GM21825 (cell line): ENCODE measurements around the gene GPD2.
"Not testable (repeated sequence)": the region's sequence is repeated elsewhere in the genome, so short reads cannot be mapped to it uniquely, and the experiment has no call there.

Experiments used
- ATAC-seq: cut with Tn5 transposase; IDR thresholded peaks from one replicate; pipeline ENCODE4 v1.9.1; 2021; ENCODE audit warnings: mild to moderate bottlenecking, moderate library complexity; ENCODE audit not compliant: unreplicated experiment

GPD2 gene

DNA sequence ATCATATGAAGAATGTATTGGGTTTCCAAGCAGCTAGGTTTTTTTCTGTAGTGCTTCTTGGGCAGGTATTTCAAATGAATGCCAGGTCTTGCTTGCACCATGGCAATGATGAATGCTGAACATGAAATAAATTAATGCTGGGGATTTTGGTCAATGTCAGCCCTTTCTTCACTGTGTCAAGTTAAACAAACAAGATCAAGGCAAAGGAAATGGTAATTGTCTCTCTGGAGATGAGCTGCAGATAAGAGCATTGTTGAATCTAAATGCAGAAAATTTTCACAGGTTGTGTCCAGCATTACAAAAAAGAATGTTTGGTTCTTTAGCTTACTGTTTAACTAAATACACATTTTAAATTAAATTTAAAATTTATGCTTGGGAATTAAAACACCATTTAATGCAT lies 144.3 kb downstream of the GPD2 start:
- ATAC-seq: no peak

DNA sequence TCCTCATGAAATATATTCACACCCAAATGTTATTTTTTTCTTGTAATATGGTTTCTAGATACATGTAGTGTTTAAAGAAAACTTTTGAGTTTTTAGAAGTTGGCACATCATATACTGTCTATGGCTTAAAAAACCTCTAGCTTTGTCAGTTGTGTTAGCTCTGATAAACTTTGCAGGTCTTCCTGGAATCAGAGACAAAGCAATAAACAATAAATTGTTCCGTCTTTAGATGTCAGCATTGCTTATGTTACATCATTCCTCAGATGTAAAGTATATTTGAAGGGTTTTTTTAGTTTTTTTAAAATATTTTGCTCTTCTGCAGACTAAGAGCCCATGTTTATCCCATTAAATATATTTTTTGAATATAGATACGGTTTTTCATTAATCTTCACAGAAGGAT lies 145.1 kb downstream of the GPD2 start:
- no peak for ATAC-seq

DNA sequence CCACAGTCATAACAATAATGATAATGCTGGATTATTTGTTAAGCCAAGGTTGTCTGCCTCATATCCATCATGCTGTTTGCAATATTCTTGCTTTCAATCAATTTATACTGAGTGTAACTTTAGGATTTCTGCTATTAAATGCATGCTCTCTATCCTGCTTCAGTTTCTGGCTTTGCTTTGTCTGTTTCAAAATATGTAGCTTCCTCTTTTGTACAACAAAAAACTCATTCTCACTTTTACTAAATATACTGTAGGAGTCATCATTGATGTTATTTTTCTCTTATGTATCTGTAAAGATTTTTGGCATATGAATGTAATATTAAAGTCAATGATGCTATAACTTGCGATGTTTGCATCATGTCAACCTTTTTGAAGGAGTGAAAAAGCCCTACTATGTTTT lies 149.3 kb downstream of the GPD2 start:
- ATAC-seq: no peak

DNA sequence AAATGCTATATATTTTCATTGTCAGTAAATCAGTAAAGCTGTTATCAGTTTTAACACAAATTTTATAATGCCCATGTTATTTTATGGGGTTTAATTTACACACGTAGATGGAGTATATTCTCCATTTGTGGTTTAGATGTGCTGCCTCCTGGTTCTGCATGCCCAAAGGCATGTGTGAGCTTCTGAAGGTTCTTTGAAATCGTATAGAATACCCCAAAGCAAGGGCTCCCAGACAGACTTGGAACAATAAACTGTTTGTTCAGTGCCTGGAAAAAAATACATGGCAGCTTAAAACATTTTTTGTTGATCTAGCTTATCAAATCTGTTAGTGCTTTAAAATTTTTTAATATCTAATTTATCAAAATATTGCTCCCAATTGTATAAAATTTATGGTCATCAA lies 150.4 kb downstream of the GPD2 start:
- no peak for ATAC-seq

DNA sequence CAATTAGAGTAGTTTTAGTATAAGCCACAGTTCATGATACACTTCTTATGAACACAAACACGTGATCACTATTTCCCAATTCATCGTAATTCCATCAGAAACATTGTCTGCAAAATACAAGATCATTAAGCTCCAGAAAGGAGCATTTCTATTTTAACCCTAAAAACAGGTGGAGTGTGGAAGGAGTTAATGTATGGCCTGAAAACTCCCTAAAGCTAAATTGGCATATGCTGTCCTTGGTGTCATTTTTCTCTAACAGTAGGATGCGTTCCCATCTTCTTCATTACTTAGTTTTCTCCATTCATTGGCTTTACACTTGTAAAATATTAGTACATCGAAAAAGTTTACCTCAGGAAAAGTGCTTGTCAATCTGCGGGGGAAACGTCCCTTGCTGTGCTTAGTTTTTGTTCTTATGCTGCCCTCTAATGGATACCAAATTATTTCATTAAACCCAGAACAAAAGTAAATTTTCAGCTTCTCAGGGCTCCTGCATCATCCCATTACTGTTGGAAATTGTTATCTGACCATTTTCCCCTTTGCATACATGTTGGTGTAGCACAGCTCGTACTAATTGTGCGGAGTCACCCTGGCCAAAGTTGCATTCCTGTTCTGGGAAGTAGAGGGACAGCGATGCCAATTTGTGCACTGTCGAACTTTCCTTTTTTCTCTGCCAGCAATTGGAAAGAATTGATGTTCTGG lies 153.4 kb downstream of the GPD2 start:
- no peak for ATAC-seq

DNA sequence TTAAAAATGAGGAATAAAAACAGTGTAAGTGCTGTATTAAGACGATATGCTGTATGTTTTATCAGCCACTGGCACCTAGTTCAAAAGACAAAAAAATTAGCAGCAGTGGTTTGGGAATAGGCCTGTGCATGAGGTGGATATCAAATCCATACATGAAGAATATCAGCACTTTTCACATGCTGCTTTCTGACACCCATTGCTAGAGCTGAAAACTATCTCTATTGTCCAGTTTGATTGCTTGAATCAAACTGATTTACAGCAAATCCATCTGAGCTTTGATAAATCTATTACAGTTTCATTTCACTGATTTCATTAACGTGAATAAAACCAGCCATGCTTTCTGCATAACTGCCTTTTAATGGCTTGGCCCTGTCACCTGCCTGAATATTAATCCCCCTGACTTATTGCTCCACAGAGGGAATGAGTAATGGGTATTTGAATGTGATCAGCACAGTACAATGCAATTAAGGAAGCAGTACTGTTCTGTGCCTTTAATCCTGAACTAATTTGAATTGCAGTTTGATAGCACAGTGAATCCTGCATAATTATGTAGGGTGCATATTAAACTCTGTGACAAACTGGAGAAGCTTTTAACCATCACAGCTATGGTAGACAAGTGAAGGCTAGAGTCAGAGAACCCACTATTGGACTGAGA lies 154.0 kb downstream of the GPD2 start:
- ATAC-seq: no peak

DNA sequence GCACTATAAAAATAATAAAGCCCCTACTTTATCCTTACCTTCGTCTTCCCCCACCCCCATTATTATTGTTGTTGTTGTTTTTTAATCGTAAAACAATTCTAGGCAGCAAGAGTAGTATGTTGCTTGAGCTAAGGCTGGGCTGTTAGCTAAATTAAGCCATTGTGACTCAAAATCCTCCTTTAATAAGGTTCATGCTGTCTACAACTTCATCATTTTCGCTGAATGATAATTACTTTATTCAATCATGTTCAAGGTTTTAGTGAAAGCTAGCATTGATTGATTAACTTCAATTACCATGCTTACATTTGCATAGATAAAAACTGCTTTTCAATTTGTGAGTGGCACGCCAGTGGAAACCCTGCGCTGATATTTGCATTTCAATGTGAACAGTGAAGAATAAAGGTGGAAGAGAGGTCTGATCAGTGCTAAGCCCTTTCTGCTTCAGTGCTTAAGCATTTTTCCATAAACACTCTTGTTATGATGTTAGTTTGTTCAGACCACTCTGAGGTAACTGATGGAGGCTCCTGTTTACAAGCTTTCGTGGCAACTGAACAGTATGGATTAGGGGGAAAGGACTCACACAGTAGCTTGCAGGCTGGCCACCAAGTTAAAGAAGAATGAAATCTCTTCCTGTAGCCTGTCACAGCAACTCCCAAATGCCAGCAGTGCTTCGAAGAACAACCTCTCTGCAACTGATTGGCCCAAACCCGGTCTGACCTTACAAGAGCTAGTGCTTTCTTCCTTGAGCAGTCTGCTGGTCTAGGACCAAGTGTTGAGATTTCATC lies 156.8 kb downstream of the GPD2 start:
- no peak for ATAC-seq

DNA sequence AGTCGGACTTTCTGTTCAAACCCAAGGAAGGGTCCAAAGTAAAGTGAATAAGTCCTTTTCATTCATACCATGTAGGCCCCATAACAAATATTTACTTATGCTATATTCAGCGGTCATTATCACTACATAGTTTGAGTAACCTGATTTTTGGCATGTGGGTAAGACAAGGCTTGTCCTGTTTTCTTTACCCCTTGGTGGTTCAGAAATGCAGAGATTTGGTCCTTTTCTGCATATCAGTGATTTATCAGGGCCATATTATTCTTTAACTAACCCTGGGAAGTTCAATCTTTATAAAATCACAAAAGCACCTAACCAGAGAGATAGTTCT lies 157.4 kb downstream of the GPD2 start:
- ATAC-seq: no peak

DNA sequence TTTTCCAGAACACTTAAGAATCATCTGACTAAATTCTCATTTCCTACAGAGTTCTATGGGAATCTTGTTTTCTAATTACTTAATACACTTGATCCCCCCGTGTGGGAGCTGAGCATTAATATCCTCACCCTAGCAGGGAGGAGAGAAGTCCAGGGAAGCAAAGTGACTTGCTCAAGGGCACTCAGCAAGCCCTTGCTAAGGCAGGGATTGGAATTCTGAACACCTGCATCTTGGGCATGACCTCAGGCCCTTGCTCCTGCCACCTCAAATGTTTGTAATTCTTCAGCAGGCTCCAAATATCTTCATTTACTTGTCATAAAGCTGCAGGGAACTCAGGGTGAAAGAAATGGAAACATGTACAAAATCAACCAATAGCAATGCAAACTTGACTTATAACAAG lies 162.4 kb downstream of the GPD2 start:
- ATAC-seq: no peak

DNA sequence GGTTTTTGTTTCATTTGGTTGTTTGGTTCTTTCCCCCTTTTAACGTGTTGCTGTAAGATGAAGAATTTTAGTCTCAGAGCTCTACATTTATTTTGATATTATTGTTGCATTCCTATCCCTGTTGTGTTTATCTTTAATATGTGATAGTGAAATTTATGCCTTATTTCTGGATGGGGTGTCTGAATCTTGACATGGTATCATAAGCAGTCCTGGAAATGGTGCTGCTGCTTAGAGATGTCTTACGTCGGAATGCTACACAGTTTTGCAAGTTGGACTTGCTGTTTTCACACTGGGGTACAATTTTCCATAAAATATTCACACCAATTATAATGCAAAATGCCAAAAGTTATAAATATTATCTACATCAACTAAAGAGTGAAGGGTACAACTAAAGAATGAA lies 164.0 kb downstream of the GPD2 start:
- ATAC-seq: no peak

DNA sequence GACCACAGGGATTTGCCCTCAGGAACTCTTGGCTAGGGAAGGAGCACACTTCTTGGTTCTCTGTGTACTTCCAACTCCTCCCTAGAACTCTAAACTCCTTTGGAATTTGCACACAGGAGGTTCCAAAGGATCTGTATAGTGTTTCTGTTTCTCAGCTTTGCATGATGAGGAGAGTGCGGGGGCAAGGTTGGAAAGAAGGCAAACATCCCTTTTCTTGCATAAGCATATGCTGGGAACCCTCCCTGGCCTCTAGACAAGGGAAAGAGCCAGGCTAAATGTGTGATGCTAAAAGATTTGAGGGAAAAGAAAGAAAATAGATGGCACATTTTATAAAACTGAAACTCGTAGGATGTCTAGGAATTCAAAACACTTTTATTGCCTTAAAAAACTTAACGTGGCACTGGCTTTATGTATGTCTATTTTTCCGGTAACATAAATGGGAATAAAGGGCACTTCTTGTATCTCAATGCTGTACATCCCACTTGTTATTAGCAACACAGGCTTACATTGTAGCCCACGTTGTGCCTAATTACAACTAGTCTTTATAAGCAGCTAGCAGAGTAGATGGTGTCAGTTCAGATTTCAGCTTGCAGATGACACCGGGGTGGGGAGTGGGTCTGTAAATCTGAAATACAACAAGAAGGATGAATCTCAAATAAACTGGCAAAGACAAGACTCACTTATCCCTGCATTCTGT lies 165.8 kb downstream of the GPD2 start:
- no peak for ATAC-seq

DNA sequence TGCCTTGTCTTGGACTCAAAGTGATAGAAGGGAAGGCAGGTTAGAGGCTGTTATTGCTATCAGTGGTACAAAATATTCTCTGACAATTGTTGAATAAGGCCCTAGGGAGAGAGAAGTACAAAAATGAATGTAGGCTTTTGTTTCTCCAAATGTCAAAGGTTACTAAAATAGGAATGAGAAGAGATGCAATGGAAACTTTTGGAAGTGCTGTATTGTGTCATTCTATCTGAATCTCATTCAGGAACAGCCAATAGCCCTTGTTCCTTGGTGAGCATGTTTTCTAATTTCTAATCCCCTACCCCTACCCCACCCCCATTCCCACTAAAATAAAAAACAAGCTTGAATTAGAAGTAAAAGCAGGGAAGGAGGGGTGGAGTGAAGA lies 166.4 kb downstream of the GPD2 start:
- ATAC-seq: no peak

DNA sequence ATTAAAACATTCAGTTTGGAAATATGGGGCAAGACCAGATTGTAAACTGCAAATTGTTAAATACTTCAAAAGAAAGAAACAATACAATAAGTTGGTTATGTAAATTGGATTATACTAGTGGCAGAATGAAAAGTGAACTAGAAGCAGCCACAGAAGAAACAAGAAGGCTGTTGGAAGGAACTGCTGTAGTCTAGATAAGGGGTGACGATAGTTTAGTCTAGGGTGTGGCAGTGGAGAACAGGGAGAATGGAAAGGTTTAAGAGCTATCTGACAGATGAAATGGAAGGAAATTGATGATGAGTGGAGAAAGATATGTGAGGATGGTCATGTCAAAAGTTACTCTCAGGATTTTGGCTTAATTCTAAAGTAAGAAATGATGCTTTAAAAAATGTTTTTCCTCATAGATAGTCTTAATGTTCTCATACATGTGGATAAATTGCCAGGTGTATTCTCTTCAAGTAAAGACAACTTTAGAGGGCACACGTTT lies 179.7 kb downstream of the GPD2 start:
- ATAC-seq: no peak

DNA sequence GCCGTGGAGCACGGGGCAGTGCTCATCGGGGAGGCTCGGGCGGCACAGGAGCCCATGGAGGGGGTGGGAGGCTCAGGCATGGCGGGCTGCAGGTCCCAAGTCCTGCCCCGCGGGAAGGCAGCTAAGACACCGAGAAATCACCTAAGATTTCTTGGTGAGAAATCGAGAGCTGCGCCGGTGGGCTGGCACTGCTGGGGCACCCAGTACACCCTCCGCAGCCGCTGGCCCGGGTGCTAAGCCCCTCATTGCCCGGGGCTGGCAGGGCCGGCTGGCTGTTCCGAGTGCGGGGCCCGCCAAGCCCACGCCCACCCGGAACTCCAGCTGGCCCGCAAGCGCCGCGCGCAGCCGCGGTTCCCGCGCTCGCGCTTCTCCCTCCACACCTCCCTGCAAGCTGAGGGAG lies 181.9 kb downstream of the GPD2 start:
- ATAC-seq: not testable (repeated sequence)

DNA sequence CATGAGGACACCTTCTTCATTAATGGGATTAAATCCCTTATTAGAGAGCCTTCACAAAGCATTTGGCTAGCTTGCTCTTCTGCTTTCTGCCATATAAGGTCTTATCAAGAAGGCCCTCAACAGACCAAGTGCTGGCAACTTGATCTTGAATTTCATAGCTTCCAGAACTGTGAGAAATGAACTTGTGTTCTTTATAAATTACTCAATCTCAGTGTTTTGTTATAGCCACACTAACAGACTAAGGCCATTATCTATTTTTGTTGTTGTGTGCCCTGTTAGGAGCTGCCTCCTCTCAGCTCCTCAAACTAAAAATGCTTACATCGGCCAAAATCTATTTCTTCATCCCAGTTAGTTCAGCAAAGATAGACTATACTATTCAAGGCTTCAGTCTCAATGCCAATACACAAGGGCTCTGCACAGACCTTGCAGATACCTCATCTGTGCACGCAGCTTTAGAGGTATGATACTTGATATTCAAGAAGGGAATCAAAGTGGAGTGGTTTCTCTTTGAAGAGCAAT lies 182.9 kb downstream of the GPD2 start:
- no peak for ATAC-seq

DNA sequence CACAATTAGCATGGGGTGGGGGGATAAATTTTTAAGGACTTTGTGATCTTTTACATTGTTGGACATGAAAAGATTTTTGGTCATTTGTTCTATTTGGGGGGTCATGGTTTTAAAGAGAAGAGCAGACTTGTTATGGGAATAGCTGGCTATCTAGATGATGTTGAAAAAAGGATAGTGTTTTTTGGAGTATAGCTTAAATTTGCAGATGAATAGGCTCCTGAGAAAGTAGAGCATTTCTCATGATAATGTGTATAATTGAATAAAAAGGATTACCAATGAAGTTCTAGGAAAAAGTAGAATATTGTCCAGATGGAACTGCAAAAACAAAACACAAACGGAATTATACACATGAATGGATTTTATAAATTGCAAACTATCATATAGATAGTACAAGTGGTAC lies 186.3 kb downstream of the GPD2 start:
- no peak for ATAC-seq

DNA sequence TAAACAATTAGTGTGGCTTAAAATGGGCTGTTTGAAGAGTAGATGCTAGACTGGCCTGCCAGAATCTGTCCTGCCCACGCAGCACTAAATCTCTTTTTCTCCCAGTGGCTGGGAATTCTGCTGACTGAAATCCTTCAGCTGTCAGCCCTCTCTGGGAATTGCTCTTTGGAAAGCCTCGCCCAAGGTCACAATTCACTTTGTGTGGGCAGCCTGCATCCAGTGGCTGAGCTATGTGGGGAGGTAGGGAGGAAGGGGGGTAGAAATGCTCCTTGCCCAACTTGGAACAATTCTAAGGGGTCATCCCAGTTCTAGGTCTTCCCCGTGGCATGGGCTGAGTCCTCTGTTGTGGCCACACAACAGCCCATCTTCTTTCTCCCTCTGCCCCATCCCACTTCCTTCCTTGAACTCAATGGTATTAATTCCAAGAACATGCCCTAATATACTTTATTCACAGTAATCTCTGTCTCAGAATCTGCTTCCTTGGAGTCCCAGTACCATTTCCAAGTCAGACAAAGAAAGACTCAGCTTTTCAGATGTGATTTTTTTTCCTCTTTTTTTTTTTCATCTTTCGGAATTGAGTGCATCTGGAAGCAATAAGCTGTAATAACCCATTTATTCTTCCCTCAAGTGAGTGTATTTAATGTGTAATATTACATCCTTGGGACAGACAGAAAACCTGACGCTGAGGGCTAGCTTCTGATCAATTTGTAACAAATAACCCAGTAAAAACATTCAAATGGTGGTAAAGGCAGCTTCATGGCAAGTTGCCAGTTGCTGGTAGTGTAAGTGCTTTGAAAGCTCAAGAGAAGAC lies 189.4 kb downstream of the GPD2 start:
- ATAC-seq: no peak

DNA sequence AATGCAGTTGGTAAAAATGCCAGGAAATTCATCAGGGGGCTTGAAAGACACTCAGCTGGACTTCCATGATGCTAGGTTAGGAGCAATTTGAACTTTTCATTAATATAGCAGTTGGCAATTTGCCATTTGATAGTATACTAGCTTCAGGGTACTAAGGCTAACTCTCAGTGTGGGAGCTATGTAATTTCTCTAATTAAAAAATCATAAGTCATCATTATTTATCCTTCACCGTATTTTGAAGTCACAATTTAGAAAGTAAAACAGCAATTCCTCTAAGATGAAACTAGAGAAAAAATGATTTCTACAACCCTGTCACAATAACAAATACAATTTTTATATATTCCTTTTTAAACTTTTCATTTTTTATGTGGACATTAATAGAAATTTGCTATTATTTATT lies 190.8 kb downstream of the GPD2 start:
- no peak for ATAC-seq

DNA sequence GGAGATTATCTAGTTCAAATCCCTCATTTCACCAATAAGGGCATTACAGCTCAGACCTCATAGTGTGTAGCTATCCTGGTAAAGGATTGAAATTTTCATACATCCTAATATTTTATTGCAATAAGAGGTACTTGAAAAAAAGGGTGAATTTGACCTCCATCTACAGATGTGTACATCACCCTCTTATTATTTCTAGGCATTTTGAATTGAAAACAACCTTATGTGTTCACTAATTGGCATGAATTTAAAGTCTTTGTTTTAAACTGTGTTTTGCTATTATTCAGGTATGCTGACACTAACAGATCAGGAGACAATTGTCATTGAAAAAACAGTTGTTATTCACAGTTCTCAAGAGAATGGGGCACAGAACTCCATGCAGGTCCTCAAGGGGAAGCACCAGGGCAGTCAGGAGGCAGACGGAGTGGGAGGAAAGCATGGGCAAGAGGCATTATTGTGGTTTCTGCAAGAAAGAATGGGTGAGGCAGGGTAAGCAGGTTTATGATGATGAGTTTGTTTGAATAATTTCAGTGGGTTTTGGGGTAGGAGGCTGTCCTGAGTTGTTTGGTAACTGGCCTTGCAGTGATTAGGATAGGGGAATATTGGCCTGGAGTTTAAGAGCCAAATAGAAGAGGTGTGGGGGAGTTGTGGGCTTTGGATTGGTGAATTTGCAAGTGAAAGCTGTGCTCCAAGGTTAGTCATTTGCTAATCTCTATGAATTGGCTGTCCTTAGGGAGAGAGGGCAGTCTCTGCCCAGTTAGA lies 194.6 kb downstream of the GPD2 start:
- no peak for ATAC-seq

DNA sequence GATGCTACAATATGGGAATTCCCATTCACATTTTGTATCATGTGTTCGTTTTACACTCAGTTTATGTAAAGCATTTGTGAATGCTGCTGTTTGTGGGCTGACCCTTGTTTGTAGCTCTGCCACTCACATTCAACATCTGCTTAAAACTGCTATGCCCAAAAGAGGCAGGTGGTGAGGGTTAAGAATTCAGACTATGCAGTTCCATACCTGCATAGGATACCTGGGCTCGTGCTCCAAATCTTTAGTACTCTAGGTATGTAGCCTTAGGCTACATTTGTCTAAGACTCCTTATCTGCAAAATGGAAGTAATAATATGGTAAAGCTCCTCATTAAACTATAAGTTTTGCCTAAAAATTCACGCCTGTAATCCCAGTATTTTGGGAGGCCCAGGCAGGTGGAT lies 199.5 kb downstream of the GPD2 start:
- no peak for ATAC-seq
